Mucosa of rectum (tissue), 2 donors: ENCODE results near the gene IER2.
"Not testable (repeated sequence)": the region's sequence is repeated elsewhere in the genome, so short reads cannot be mapped to it uniquely, and the experiment has no call there.

Experiments used
- H3K27ac ChIP-seq, 2 donors: one replicate each; pipeline ENCODE4 v1.7.0; 2013; ENCODE audit warnings: inconsistent platforms in 2 of 2, low read depth in 2 of 2, low read length in 2 of 2
- H3K27me3 ChIP-seq, 2 donors: one replicate each; pipeline ENCODE4 v1.7.0; 2013; ENCODE audit warnings: low read length in 2 of 2; ENCODE audit not compliant: control insufficient read depth in 2 of 2, insufficient read depth in 2 of 2
- H3K36me3 ChIP-seq, 2 donors: one replicate each; pipeline ENCODE4 v1.7.0; 2013; ENCODE audit warnings: low read length in 2 of 2; ENCODE audit not compliant: control insufficient read depth in 2 of 2, insufficient read depth in 2 of 2
- H3K4me1 ChIP-seq, 2 donors: one replicate each; pipeline ENCODE4 v1.7.0; 2013; ENCODE audit warnings: low read length in 2 of 2, mild to moderate bottlenecking in 1 of 2; ENCODE audit not compliant: control insufficient read depth in 2 of 2, insufficient read depth in 2 of 2
- H3K4me3 ChIP-seq, 2 donors: one replicate each; pipeline ENCODE4 v1.7.0; 2013; ENCODE audit warnings: low read length in 2 of 2
- H3K9ac ChIP-seq, 2 donors: one replicate each; pipeline ENCODE4 v1.7.0; 2013; ENCODE audit warnings: low read length in 2 of 2, low read depth in 1 of 2, mild to moderate bottlenecking in 1 of 2
- H3K9me3 ChIP-seq, 2 donors: one replicate each; pipeline ENCODE4 v1.7.0; 2013; ENCODE audit warnings: low read length in 2 of 2; ENCODE audit not compliant: control insufficient read depth in 2 of 2
- donor health status: healthy.
- donor health status: Normal muscosa, but diverticular disease.

IER2 gene

DNA sequence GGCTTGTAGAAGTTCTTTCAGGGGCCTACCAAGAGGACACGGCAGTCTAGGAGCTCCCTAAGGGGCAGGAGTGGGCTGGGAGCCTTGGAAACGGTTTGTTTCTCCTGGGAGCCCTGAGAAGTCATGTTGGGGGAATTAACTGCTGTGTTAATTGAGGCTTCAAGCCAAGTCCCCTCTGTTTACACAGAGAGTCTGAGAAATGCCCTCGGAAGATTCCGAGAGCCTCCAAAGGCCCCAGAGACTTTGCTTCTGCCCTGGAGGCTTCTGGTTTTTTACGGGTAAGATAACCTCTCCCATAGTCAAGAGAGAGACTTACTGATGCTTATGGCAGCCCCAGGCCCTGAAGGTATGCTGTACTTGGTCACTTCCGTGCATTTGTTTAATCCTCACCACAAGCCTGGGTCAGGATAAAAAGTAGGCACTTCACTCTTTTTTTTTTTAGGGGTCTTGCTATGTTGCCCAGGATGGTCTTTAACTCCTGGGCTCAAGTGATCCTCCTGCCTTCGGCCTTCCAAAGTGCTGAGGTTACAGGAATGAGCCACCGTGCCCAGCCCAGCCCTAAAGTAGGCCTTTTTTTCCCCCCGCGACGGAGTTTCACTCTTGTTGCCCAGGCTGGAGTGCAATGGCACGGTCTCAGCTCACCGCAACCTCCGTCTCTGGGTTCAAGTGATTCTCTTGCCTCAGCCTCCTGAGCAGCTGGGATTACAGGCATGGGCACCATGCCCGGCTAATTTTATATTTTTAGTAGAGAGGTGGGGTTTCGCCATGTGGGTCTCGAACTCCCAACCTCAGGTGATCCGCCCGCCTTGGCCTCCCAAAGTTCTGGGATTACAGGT is 15.2 kb downstream of the IER2 start:
- peaks cover 54 to 67% of the 10 kb centered on the region in 2 donors for H3K4me1 ChIP-seq
- no peaks in the 10 kb centered on the region for H3K27me3 ChIP-seq
- H3K9me3 ChIP-seq = no peaks in the 10 kb centered on the region
- peak overlapping the region; percentile 98 to 99 for H3K27ac ChIP-seq
- no peaks in the 10 kb centered on the region for H3K36me3 ChIP-seq
- peak overlapping the region; percentile 57 to 86 for H3K9ac ChIP-seq
- peak overlapping the region in 1 of 2 donors; percentile 2 for H3K4me3 ChIP-seq

GRCh38 chr19:13166151-13166550 is 15.9 kb downstream of the IER2 start:
- H3K9ac ChIP-seq, H3K9me3 ChIP-seq, H3K36me3 ChIP-seq, H3K4me3 ChIP-seq, H3K27me3 ChIP-seq: not testable (repeated sequence)
- Histone ChIP-seq H3K4me1 (peaks cover 54 to 67% of the 10 kb centered on the region in 2 donors), H3K27ac (peak overlapping the region; percentile 94 to 99)

- H3K27ac ChIP-seq = peak overlapping the region; percentile 65 to 99
- no peaks in the 10 kb centered on the region for H3K27me3 ChIP-seq
- peaks cover 37 to 53% of the 10 kb centered on the region in 2 donors for H3K4me1 ChIP-seq
Observed at GRCh38 chr19:13169769-13170168, 19.6 kb downstream of the IER2 start.

GRCh38 chr19:13171146-13171545 is 20.9 kb downstream of the IER2 start:
- Histone ChIP-seq H3K27ac (no peak overlapping the region), H3K9me3 (no peaks in the 10 kb centered on the region), H3K36me3 (no peaks in the 10 kb centered on the region), H3K9ac (no peak overlapping the region), H3K4me3 (no peak overlapping the region), H3K27me3 (no peaks in the 10 kb centered on the region), H3K4me1 (peaks cover 32 to 43% of the 10 kb centered on the region in 2 donors)

More at GRCh38 chr19:13169769-13170168, 19.6 kb downstream of the IER2 start:
- no peaks in the 10 kb centered on the region for H3K9me3 ChIP-seq
- no peaks in the 10 kb centered on the region for H3K36me3 ChIP-seq
- H3K4me3 ChIP-seq = no peak overlapping the region
- peak overlapping the region in 1 of 2 donors; percentile 39 for H3K9ac ChIP-seq

DNA sequence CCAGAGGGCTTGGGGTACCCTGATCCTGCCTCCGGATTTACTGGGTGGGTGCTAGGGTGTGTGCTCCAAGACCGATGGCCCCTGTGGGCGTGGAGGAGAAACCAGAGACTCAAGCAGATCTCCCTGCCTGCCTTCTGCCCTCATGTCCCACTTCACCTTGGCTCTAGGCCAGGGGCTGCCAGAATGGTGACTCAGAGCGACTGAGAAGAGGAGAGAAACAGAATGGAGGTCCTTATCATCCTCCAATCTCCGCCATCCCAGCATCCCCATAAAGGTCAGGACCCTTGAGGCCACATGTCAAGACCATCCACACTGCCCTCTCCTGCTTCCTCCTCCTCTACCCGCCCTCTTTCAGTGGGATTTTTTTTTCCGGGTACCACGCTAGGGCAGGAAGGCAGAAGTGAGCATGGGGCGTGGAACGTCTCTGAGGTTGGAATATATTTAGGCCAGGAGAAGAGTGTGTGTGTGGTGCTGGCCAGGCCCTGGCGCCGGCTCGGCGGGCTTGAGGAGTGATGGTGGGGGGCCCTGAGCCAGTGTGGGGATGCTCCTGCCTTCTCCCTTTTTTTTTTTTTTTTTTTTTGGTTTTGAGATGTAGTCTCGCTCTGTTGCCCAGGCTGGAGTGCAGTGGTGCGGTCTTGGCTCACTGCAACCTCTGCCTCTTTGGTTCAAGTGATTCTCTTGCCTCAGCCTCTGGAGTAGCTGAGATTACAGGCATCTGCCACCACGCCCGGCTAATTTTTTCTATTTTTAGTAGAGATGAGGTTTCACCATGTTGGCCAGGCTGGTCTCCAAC is 22.3 kb downstream of the IER2 start:
- Histone ChIP-seq H3K9me3 (no peaks in the 10 kb centered on the region), H3K27ac (peak overlapping the region; percentile 56 to 70), H3K4me3 (peak overlapping the region; percentile 27 to 44), H3K9ac (peak overlapping the region; percentile 38 to 61), H3K27me3 (no peaks in the 10 kb centered on the region), H3K36me3 (no peaks in the 10 kb centered on the region), H3K4me1 (peaks cover 24 to 39% of the 10 kb centered on the region in 2 donors)

GRCh38 chr19:13173139-13173737 is 23.0 kb downstream of the IER2 start:
- no peak overlapping the region for H3K4me3 ChIP-seq
- no peak overlapping the region for H3K9ac ChIP-seq
- H3K36me3 ChIP-seq = no peaks in the 10 kb centered on the region
- H3K27me3 ChIP-seq = no peaks in the 10 kb centered on the region
- peaks cover 19 to 34% of the 10 kb centered on the region in 2 donors for H3K4me1 ChIP-seq
- H3K9me3 ChIP-seq = no peaks in the 10 kb centered on the region
- H3K27ac ChIP-seq = no peak overlapping the region

- no peaks in the 10 kb centered on the region for H3K27me3 ChIP-seq
- no peak overlapping the region for H3K27ac ChIP-seq
- H3K9me3 ChIP-seq = no peaks in the 10 kb centered on the region
- H3K9ac ChIP-seq = no peak overlapping the region
- peaks cover 13 to 18% of the 10 kb centered on the region in 2 donors for H3K4me1 ChIP-seq
- H3K4me3 ChIP-seq = no peak overlapping the region
- no peaks in the 10 kb centered on the region for H3K36me3 ChIP-seq
Observed at GRCh38 chr19:13176345-13176744, 26.1 kb downstream of the IER2 start.

DNA sequence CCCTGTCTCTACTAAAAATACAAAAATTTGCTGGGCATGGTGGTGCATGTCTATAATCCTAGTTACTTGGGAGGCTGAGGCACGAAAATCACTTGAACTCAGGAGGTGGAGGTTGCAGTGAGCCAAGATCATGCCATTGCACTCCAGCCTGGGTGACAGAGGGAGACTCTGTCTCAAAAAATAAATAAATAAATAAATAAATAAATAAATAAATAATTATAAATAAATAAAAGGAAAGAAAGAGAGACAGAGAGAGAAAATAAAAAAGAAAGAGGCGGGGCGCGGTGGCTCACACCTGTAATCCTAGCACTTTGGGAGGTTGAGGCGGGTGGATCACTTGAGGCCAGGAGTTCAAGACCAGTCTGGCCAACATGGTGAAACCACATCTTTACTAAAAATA is 27.4 kb downstream of the IER2 start:
- H3K4me1 ChIP-seq = peaks cover 14 to 16% of the 10 kb centered on the region in 2 donors
- H3K4me3 ChIP-seq, H3K27ac ChIP-seq, H3K9ac ChIP-seq, H3K27me3 ChIP-seq, H3K9me3 ChIP-seq, H3K36me3 ChIP-seq: not testable (repeated sequence)

GRCh38 chr19:13178291-13178690 is 28.1 kb downstream of the IER2 start:
- H3K27ac ChIP-seq, H3K4me3 ChIP-seq, H3K27me3 ChIP-seq, H3K9ac ChIP-seq, H3K36me3 ChIP-seq, H3K9me3 ChIP-seq: not testable (repeated sequence)
- H3K4me1 ChIP-seq = peaks cover 10% of the 10 kb centered on the region in 2 donors
